ENCODE measurements around the gene KBTBD13.
A peak's percentile ranks its signal among the peaks of the same experiment; 100 is the strongest.
"Not testable (repeated sequence)": the region's sequence is repeated elsewhere in the genome, so short reads cannot be mapped to it uniquely, and the experiment has no call there.

KBTBD13 gene

DNA sequence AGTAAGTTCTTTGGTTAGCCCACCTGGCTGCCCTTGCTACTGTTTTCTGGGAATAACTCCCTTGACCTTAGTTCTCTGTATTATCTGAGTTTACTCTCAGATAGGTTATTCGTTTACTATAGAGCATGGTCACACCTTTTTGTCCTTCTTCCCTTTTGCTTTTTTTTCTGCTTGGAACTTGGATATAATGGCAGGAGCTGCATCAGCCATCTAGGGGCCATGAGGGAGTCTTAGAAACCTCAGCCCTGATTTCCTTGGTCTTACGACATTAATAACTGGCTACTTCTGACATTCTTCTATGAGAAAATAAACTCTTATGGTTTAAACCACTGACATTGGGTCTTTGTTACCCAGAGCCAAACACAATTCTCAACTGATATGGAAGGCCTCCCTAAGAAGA is 34.8 kb upstream of the KBTBD13 start:
- H3K4me3 Mint-ChIP-seq, result no peak overlapping the region
- intact Hi-C loops (cut with micrococcal nuclease), result no loop called here
- H3K4me1 Mint-ChIP-seq (ENCODE audit: low read depth), result peaks cover 22% of the 10 kb centered on the region
- H3K27ac Mint-ChIP-seq, result no peak overlapping the region
- H3K36me3 Mint-ChIP-seq (ENCODE audit: low read depth), result no peaks in the 10 kb centered on the region
- H3K27me3 Mint-ChIP-seq, result peaks cover 9% of the 10 kb centered on the region
- H3K9me3 Mint-ChIP-seq, result no peaks in the 10 kb centered on the region

GRCh38 chr15:65042776-65043327 is 33.7 kb upstream of the KBTBD13 start:
- intact Hi-C loops (cut with micrococcal nuclease), result no loop called here
- H3K27ac Mint-ChIP-seq, result no peak overlapping the region
- peaks cover 10% of the 10 kb centered on the region for H3K27me3 Mint-ChIP-seq

DNA sequence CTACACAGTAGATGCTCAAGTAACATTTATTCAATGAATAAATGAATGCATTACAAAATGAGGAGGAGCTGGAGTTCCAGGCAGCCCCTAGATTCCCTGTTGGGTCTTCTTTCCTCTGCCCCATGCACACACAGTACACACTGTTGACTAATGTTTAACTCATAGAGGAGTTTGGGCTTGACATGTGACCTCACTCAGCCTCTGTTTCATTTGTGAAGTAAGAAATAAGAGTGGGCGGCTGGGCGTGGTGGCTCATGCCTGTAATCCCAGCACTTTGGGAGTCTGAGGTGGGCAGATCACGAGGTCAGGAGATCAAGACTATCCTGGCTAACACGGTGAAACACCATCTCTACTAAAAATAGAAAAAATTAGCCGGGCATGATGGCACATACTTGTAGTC is 32.3 kb upstream of the KBTBD13 start:
- H3K27ac Mint-ChIP-seq; H3K9me3 Mint-ChIP-seq; H3K36me3 Mint-ChIP-seq (ENCODE audit: low read depth); intact Hi-C loops (cut with micrococcal nuclease): not testable (repeated sequence)
- Mint-ChIP-seq H3K27me3 (peaks cover 10% of the 10 kb centered on the region), H3K4me3 (peak overlapping the region; percentile 17), H3K4me1 (ENCODE audit: low read depth) (peaks cover 23% of the 10 kb centered on the region)

More at GRCh38 chr15:65042776-65043327, 33.7 kb upstream of the KBTBD13 start:
- H3K9me3 Mint-ChIP-seq, result no peaks in the 10 kb centered on the region
- H3K36me3 Mint-ChIP-seq (ENCODE audit: low read depth), result no peaks in the 10 kb centered on the region
- no peak overlapping the region for H3K4me3 Mint-ChIP-seq
- peaks cover 22% of the 10 kb centered on the region for H3K4me1 Mint-ChIP-seq (ENCODE audit: low read depth)

- peak within 1 kb of the TSS; percentile 17 for H3K4me3 Mint-ChIP-seq
- peaks cover 30% of the 10 kb centered on the region for H3K4me1 Mint-ChIP-seq (ENCODE audit: low read depth)
- peaks cover 14% of the 10 kb centered on the region for H3K27me3 Mint-ChIP-seq
- no peak within 1 kb of the TSS for H3K27ac Mint-ChIP-seq
- no peaks in the 10 kb centered on the region for H3K36me3 Mint-ChIP-seq (ENCODE audit: low read depth)
- no peaks in the 10 kb centered on the region for H3K9me3 Mint-ChIP-seq
- intact Hi-C loops (cut with micrococcal nuclease), result no loop called here
Measured at GRCh38 chr15:65044724-65045481, 31.6 kb upstream of the KBTBD13 start, which contains the start of gene SLC51B. Gene SLC51B, plus strand, starts transcription at chr15:65045387. Its CDS starts 4,618 bp downstream, at chr15:65050005.

GRCh38 chr15:65048241-65048640 is 28.3 kb upstream of the KBTBD13 start:
- peaks cover 27% of the 10 kb centered on the region for H3K4me1 Mint-ChIP-seq (ENCODE audit: low read depth)
- no peaks in the 10 kb centered on the region for H3K9me3 Mint-ChIP-seq
- H3K27me3 Mint-ChIP-seq, result peaks cover 16% of the 10 kb centered on the region
- no peaks in the 10 kb centered on the region for H3K36me3 Mint-ChIP-seq (ENCODE audit: low read depth)
- no peak overlapping the region for H3K27ac Mint-ChIP-seq
- H3K4me3 Mint-ChIP-seq, result no peak overlapping the region
- intact Hi-C loops (cut with micrococcal nuclease), result no loop called here

GRCh38 chr15:65049418-65049840 is 27.1 kb upstream of the KBTBD13 start:
- Mint-ChIP-seq H3K27me3 (peaks cover 16% of the 10 kb centered on the region), H3K27ac (peak overlapping the region; percentile 38), H3K4me1 (ENCODE audit: low read depth) (peaks cover 15% of the 10 kb centered on the region), H3K9me3 (no peaks in the 10 kb centered on the region), H3K36me3 (ENCODE audit: low read depth) (no peaks in the 10 kb centered on the region), H3K4me3 (peak overlapping the region; percentile 66)
- intact Hi-C loops (cut with micrococcal nuclease), result no loop called here

DNA sequence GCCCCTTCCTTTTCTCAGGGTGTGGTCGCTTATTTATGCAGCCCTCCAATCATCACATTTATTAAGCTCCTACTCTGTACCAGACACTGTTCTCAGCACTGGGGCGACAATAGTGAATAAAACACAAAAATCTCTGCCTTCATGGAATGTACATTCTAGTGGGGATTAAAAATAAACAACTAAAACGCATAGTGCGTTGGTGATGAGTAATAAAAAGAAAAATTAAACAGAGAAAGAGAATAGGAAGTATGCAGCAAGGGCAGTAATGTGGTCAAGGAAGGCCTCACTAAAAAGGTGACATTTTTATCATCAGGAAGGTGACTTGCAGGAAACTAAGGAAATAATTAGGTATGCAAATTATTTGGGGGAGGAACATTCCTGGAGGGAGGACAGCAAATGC is 26.3 kb upstream of the KBTBD13 start:
- intact Hi-C loops (cut with micrococcal nuclease), result loop anchor here (10.0 kb wide), 1 partner anchor 245 kb away; the partner anchor contains the start of gene RNU5A-1
- Mint-ChIP-seq H3K4me1 (ENCODE audit: low read depth) (peaks cover 14% of the 10 kb centered on the region), H3K9me3 (no peaks in the 10 kb centered on the region), H3K27me3 (peaks cover 15% of the 10 kb centered on the region), H3K36me3 (ENCODE audit: low read depth) (no peaks in the 10 kb centered on the region), H3K27ac (peak overlapping the region; percentile 38), H3K4me3 (no peak overlapping the region)

GRCh38 chr15:65051266-65051665 is 25.3 kb upstream of the KBTBD13 start:
- Mint-ChIP-seq H3K27ac (no peak overlapping the region), H3K9me3 (no peaks in the 10 kb centered on the region), H3K4me3 (no peak overlapping the region), H3K27me3 (peaks cover 16% of the 10 kb centered on the region), H3K4me1 (ENCODE audit: low read depth) (peaks cover 14% of the 10 kb centered on the region), H3K36me3 (ENCODE audit: low read depth) (no peaks in the 10 kb centered on the region)
- intact Hi-C loops (cut with micrococcal nuclease), result loop anchor here (10.0 kb wide), 1 partner anchor 244 kb away; the partner anchor contains the start of gene RNU5A-1

DNA sequence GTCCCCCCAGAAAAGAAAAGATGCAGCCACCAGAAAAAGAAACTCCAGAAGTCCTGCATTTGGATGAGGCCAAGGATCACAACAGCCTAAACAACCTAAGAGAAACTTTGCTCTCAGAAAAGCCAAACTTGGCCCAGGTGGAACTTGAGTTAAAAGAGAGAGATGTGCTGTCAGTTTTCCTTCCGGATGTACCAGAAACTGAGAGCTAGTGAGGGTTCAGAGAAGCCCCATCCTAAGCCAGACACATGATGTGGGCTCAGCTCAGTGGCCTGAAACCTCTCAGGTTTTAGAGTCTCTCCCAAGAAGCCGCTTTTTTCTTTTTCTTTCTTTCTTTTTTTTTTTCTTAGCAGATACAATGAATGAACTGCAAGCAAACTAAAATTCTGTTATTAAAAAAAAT is 23.6 kb upstream of the KBTBD13 start:
- intact Hi-C loops (cut with micrococcal nuclease), result loop anchor here (10.0 kb wide), 1 partner anchor 242 kb away; the partner anchor contains the start of gene RNU5A-1
- Mint-ChIP-seq H3K4me3 (no peak overlapping the region), H3K36me3 (ENCODE audit: low read depth) (no peaks in the 10 kb centered on the region), H3K4me1 (ENCODE audit: low read depth) (peaks cover 14% of the 10 kb centered on the region), H3K27ac (no peak overlapping the region), H3K9me3 (no peaks in the 10 kb centered on the region), H3K27me3 (peaks cover 15% of the 10 kb centered on the region)

DNA sequence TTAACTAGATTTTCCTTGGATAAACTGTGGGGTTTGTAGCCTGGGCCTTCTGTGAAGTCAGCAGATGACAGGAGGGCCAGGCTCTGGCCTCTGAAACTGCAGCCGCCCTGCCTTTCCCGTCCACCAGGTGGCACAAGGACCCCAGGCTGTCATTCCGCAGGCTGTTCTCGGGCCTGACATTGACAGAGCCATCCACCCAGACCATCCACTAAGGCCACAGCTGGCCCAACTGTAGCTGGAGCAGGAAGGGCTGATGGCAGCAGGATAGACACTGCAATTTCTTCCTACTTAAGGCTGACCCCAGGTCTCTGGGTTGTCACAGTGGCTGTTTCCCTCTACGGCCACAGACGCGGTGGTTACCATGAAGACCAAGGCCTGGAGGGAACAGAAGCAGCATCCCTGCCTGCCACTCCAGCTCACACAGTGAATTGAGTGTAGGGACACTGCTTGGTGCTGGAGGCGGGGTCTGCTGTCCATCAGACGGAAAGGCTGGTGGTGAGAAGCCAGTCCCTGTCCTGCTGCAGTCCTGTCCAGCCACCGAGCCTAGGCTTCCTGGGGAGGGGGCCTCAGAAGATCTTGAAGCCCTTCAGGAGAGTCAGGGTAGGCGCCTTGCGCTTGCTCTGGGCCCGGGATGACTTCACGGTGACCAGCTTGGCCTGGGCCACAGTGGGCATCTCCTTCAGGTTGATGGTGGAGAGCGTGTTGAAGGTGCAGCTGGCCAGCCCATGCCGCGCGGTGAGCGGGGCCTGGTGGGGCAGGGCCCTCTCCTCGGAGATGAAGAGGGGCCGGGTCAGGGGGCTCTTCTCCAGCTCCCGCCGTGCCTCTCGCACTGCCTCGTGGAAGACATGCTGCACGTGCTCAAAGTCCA is 22.0 kb upstream of the KBTBD13 start:
- Mint-ChIP-seq H3K36me3 (ENCODE audit: low read depth) (no peaks in the 10 kb centered on the region), H3K27ac (no peak overlapping the region), H3K4me1 (ENCODE audit: low read depth) (peaks cover 11% of the 10 kb centered on the region), H3K9me3 (no peaks in the 10 kb centered on the region), H3K4me3 (no peak overlapping the region), H3K27me3 (peaks cover 19% of the 10 kb centered on the region)
- intact Hi-C loops (cut with micrococcal nuclease), result loop anchor here (1.0 to 10.0 kb wide), 2 partner anchors 47 to 240 kb away; partner anchors contain the start of gene RNU5A-1

DNA sequence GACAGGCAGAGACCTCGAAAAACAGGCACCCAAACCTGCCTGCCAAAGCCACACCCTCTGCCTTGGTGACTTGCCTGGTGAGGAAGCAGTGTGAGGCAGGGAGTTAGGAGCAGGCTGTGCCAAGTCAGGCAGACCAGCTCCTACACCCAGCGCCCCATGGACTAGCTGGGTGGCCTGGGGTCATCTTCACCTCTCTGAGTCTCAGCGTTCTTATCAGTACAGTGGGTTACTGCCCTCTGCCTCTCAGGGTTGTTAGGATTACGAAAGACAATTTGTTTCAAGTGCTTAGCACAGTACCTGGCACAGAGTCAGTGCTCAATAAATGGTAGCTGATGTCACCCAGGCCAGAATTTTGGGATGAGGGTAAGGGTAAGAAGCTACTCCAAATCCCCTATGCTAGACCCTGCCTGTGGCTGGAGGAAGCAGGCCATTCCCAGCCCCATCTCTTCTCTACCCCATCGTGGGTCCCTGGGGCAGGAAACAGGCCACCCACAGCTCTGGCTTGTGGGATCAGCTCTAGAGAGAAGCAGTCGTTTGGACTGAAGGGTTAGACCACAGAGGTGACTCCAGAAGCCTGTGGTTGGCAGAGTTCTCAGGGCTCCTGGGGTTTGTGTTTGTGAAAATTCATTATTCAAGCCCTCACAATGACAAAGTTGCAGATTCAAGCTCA is 21.2 kb upstream of the KBTBD13 start:
- intact Hi-C loops (cut with micrococcal nuclease), result loop anchor here (10.0 kb wide), 1 partner anchor 239 kb away; the partner anchor contains the start of gene RNU5A-1
- no peak overlapping the region for H3K27ac Mint-ChIP-seq

DNA sequence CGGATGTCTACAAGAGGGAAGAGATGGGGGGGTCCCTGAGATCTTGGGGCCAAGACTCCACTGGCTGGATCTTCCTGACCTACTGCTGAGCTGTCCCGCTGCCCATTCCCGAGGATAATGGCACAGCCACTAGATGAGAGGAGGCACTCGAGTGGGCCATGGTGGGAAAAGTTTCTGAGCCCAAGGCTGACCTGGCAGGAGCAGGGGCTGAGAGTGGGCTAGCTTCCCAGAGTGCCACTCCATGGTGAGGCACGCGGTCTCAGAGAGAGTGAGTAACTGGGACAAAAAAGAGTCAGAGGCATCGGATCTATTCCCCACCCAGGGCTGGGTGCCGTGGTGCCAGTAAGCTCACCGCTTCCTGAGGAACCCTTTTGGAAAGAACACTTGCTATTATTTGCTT is 20.4 kb upstream of the KBTBD13 start:
- no peak overlapping the region for H3K4me3 Mint-ChIP-seq
- intact Hi-C loops (cut with micrococcal nuclease), result loop anchor here (10.0 kb wide), 1 partner anchor 239 kb away; the partner anchor contains the start of gene RNU5A-1
- H3K27ac Mint-ChIP-seq, result no peak overlapping the region
- no peaks in the 10 kb centered on the region for H3K36me3 Mint-ChIP-seq (ENCODE audit: low read depth)
- no peaks in the 10 kb centered on the region for H3K9me3 Mint-ChIP-seq
- H3K4me1 Mint-ChIP-seq (ENCODE audit: low read depth), result peaks cover 8% of the 10 kb centered on the region
- H3K27me3 Mint-ChIP-seq, result peaks cover 12% of the 10 kb centered on the region

More for the DNA sequence above, 21.2 kb upstream of the KBTBD13 start:
- Mint-ChIP-seq H3K9me3 (no peaks in the 10 kb centered on the region), H3K4me1 (ENCODE audit: low read depth) (peaks cover 10% of the 10 kb centered on the region), H3K4me3 (no peak overlapping the region), H3K27me3 (peaks cover 14% of the 10 kb centered on the region), H3K36me3 (ENCODE audit: low read depth) (no peaks in the 10 kb centered on the region)

GRCh38 chr15:65056868-65057548 is 19.5 kb upstream of the KBTBD13 start:
- H3K27ac Mint-ChIP-seq, result no peak overlapping the region
- no peaks in the 10 kb centered on the region for H3K9me3 Mint-ChIP-seq
- H3K36me3 Mint-ChIP-seq (ENCODE audit: low read depth), result no peaks in the 10 kb centered on the region
- peaks cover 8% of the 10 kb centered on the region for H3K4me1 Mint-ChIP-seq (ENCODE audit: low read depth)
- H3K4me3 Mint-ChIP-seq, result no peak overlapping the region
- intact Hi-C loops (cut with micrococcal nuclease), result loop anchor here (10.0 kb wide), 1 partner anchor 238 kb away; the partner anchor contains the start of gene RNU5A-1
- peaks cover 10% of the 10 kb centered on the region for H3K27me3 Mint-ChIP-seq

Measured in dendritic cell treated with granulocyte-macrophage colony-stimulating factor and Interleukin-4, amounts not matched to agents 40 ng/mL and 50 ng/mL, for 4 days (primary cell).